ENCODE data around the gene GPRC5C.

Gene GPRC5C

DNA sequence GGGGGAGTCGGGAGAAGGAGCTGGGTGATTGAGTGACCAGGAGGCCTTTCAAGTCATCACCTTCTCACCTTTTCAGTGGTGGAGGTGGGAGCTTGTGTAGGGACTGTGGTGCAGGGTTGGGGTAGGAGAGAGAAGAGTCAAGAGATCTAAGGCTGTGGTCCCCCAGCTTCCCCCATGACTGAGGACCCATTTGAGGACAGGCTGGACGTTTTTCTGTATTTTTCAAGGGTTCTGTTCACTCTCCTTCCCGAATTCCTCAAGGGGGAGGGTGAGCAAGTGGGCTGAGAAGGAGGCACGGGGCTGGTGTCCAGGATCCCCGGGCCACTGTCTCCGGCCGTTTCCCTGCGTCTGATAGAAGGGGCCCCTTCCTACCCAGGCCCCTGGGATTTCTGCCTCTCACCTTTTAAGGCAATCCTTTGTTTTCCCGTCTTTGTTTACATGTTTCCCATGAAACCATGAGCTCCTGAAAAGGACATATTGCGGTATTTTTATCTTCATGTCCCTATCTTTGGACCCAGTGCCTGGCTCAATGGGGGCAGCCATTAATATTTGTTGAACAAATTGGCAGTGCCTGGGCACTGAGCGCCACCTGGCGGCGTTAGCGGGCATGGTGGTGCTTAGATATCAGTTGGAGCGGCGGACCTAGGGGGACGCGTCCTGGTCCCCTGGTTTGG, 25.4 kb downstream of the GPRC5C start:
- peak; percentile 81 for DNase-seq (ENCODE audit: low read depth)
- TF ChIP-seq, protein P1, sequence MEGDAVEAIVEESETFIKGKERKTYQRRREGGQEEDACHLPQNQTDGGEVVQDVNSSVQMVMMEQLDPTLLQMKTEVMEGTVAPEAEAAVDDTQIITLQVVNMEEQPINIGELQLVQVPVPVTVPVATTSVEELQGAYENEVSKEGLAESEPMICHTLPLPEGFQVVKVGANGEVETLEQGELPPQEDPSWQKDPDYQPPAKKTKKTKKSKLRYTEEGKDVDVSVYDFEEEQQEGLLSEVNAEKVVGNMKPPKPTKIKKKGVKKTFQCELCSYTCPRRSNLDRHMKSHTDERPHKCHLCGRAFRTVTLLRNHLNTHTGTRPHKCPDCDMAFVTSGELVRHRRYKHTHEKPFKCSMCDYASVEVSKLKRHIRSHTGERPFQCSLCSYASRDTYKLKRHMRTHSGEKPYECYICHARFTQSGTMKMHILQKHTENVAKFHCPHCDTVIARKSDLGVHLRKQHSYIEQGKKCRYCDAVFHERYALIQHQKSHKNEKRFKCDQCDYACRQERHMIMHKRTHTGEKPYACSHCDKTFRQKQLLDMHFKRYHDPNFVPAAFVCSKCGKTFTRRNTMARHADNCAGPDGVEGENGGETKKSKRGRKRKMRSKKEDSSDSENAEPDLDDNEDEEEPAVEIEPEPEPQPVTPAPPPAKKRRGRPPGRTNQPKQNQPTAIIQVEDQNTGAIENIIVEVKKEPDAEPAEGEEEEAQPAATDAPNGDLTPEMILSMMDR (IDR thresholded peaks at IDR 0.05; ENCODE audit: insufficient read depth, low read depth, low read length, missing control alignments): peak; percentile 92
- H3K4me3 ChIP-seq (ENCODE audit: low read depth, low read length): no peak overlapping the region

DNA sequence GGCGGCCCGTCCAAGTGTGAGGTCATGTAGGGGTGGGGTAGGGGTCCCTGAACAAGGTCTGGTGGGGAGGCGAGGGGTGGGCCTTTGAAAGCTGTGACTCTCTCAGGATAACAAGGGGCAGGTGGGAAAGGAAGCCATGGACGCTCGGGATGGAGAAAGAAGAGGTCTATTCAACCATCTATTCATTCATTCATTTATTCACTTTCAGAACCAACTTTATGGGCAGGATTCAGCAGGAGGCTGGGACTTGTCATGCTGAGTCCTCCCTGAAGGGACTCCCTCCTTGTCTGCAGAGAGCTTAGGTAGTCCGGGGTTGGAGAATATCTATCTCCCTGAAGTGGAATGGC, 25.9 kb downstream of the GPRC5C start:
- no peak overlapping the region for H3K4me3 ChIP-seq (ENCODE audit: low read depth, low read length)
- TF ChIP-seq, protein P1 (IDR thresholded peaks at IDR 0.05; ENCODE audit: insufficient read depth, low read depth, low read length, missing control alignments): no peak
- no peak for DNase-seq (ENCODE audit: low read depth)

DNA sequence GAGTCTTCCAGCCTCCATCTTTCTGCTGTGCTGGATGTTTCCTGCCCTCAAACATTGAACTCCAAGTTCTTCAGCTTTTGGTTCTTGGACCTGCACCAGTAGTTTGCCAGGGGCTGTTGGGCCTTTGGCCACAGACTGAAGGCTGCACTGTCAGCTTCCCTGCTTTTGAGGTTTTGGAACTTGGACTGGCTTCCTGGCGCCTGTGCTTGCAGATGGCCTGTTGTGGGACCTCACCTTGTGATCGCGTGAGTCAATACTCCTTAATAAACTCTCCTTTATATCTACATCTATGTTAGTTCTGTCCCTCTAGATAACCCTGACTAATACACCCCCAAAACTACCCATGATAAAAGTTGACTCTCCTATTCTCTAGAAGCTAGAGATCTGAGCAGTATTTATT, 26.9 kb downstream of the GPRC5C start:
- no peak overlapping the region for H3K4me3 ChIP-seq (ENCODE audit: low read depth, low read length)
- TF ChIP-seq, protein P1 (IDR thresholded peaks at IDR 0.05; ENCODE audit: insufficient read depth, low read depth, low read length, missing control alignments): no peak
- DNase-seq (ENCODE audit: low read depth): no peak

DNA sequence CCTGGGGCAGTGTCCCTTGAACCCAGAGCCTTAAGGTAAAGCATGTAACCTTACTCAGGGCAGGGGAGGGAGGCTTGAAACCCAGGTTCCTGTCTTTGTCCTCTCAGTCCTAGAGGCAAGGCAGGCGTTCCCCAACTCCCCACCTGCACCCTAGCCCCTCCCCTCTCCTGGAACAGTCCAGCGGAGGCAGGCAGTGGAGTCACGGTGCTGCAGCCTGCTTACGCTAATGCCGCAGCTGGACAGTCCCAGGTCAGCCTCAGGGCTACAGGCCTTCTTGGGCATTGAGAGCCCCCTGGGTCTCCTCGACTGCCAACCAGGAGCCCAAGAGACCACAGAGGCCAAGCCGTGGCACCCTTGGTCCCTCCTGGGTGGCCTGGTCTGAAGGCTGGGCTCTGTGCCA, 27.7 kb downstream of the GPRC5C start:
- TF ChIP-seq, protein P1 (IDR thresholded peaks at IDR 0.05; ENCODE audit: insufficient read depth, low read depth, low read length, missing control alignments): no peak
- H3K4me3 ChIP-seq (ENCODE audit: low read depth, low read length): no peak overlapping the region
- no peak for DNase-seq (ENCODE audit: low read depth)

DNA sequence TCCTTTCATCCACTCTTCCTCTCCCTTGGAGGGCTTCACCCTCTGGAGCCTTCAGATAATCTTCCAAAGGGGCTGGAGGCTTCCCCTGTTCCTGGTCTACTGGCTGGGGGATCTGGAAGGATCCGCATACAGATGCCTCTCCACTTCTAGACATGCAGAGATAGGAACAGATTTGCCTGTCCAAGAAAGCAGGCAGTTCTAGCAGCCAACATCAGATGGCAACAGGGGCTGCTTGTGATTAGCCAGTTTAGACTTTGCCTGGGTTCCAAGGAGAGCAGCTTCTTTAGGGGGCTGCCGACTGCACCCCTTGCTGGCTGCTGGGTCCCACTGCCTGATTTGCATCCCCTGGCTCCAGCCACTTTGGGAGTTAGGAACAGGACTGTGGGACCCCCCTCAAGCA, 28.4 kb downstream of the GPRC5C start:
- TF ChIP-seq, protein P1 (IDR thresholded peaks at IDR 0.05; ENCODE audit: insufficient read depth, low read depth, low read length, missing control alignments): no peak
- H3K4me3 ChIP-seq (ENCODE audit: low read depth, low read length): no peak overlapping the region
- no peak for DNase-seq (ENCODE audit: low read depth)

DNA sequence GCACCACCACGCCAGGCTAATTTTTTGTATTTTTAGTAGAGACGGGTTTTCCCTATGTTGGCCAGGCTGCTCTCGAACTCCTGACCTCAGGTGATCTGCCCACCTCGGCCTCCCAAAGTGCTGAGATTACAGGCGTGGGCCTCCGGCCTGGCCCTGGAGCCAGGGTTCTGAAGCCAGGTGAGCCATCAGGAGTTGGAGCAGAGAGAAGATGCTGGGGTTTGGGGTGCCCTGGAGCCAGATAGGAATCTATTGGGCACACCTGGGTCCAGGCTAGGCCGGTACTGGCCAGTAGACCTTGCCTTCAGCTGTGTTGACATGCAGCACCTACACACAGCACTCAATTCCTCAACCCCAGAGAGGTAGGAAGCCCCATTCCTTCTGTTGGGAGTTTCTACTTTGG, 29.1 kb downstream of the GPRC5C start:
- DNase-seq (ENCODE audit: low read depth): no peak
- TF ChIP-seq, protein P1 (IDR thresholded peaks at IDR 0.05; ENCODE audit: insufficient read depth, low read depth, low read length, missing control alignments): no peak
- no peak overlapping the region for H3K4me3 ChIP-seq (ENCODE audit: low read depth, low read length)

DNA sequence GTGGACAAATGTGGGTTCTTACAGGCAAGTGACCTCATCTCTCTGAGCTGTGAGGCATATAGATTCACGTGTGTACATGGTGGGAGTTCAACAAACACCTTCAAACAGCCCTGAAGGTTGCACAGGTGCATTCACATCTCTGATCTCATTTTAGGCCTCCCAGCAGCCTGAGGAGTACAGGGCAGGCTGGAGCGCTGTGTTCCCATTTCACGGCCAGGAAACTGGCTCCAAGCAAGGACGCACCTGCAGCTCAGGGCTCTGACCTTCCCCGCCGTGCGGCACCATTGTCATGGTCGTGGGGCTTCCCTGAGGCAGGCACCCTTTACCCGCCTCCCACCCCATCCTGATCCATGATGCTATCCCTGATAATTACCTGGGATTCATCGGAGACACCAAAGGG, 29.7 kb downstream of the GPRC5C start:
- no peak overlapping the region for H3K4me3 ChIP-seq (ENCODE audit: low read depth, low read length)
- TF ChIP-seq, protein P1 (IDR thresholded peaks at IDR 0.05; ENCODE audit: insufficient read depth, low read depth, low read length, missing control alignments): no peak
- no peak for DNase-seq (ENCODE audit: low read depth)
